Cardiac muscle cell (in vitro differentiated cells and primary cell): ENCODE results near the gene MTG1. TPM values are rescaled to one million over a fixed set of nuclear protein-coding genes. Genes with fewer than 3 reads are reported as not detected.

Source experiments
- DNase-seq, 2 donors: peaks; one replicate each; pipeline versions ENCODE4 v3.0.0 to v3.0.0-alpha.2; 2010 to 2017; ENCODE audit warnings: low read depth in 1 of 2, low spot score in 1 of 2
- H3K27ac ChIP-seq: fragments of 200-600 bp; sonication (generic); 2 replicates; pipeline ENCODE4 v1.5.1; 2016
- H3K27me3 ChIP-seq: fragments of 200-600 bp; sonication (generic); 2 replicates; pipeline ENCODE4 v1.6.0; 2016; ENCODE audit warnings: control low read depth
- H3K36me3 ChIP-seq: fragments of 200-600 bp; sonication (generic); 2 replicates; pipeline ENCODE4 v1.5.1; 2016; ENCODE audit warnings: control low read depth
- H3K4me1 ChIP-seq: fragments of 200-600 bp; sonication (generic); 2 replicates; pipeline ENCODE4 v1.8.1; 2017; ENCODE audit warnings: low read depth, mild to moderate bottlenecking, mixed run types
- H3K4me3 ChIP-seq: fragments of 200-600 bp; sonication (generic); 2 replicates; pipeline ENCODE4 v1.5.1; 2016; ENCODE audit warnings: mild to moderate bottlenecking
- H3K9me3 ChIP-seq: fragments of 200-600 bp; sonication (generic); 2 replicates; pipeline ENCODE4 v1.5.1; 2017; ENCODE audit warnings: low read depth, mild to moderate bottlenecking, control low read depth
- CTCF ChIP-seq: IDR thresholded peaks from 2 replicates; pipeline ENCODE4 v1.5.1; 2012; ENCODE audit warnings: low read depth, mild to moderate bottlenecking, low read length
- polyA plus RNA-seq: library from polyadenylated mRNA; unstranded; fragments of >200 nt; fragmentation: Nextera tagmentation; extraction: Ambion mirVana; gene quantifications from 2 replicates; pipeline ENCODE4 v1.2.1, GENCODE V29; 2016
- total RNA-seq: library from RNA; depleted of rRNA; stranded (reverse); fragments of >200 nt; gene quantifications from 2 replicates; pipeline ENCODE4 v1.2.3, GENCODE V29; 2016

MTG1 gene
- total and polyA plus RNA-seq, 2 experiments from 2014 or later, result 35.3 to 123 TPM

DNA sequence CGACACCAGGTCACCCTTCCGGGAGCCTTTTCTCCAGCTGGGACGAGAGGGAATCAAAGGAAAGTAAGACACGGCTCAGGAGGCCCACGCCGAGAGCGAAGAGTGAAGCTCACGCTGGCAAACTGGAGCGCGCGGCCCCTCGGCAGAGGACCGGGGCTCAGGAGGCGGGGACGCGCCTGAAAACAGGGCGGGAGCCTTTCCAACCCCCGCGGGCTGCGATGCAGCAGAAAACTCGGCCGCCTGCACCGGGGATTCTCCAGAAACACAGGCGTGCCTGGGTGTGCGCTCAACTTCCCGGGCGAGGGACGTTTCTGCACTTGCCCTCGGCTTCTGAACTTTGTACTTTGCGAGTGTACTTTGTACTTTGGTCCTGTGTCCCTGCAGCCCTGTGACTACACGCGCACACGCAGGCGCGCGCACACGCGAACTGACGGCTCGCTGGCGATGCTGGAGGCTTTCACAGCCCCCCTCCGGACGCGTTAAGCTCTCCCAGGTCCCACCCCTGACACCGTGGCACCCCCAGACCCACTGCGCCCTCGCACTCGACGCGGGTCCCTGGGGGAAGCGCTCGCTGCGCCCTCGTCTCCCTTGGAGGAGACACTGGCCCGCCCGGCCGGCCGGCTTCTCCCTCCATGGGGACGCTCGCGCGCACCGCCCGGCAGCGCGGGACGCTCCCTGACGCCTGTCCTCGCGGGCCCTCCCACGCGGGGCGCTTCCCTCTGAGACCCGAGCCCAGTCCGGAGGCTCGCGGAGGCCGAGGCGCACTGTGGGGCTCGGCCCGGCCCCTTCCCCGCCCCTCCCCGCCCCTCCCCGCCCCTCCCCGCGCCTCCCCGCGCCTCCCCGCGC is 15.5 kb upstream of the MTG1 start:
- Histone ChIP-seq H3K27ac (no peak overlapping the region), H3K4me1 (no peaks in the 10 kb centered on the region), H3K9me3 (no peaks in the 10 kb centered on the region), H3K4me3 (peak overlapping the region; percentile 80), H3K36me3 (no peaks in the 10 kb centered on the region), H3K27me3 (peaks cover 22% of the 10 kb centered on the region)
- peak; percentile 59 to 74 for DNase-seq
- no peak for TF ChIP-seq CTCF

DNA sequence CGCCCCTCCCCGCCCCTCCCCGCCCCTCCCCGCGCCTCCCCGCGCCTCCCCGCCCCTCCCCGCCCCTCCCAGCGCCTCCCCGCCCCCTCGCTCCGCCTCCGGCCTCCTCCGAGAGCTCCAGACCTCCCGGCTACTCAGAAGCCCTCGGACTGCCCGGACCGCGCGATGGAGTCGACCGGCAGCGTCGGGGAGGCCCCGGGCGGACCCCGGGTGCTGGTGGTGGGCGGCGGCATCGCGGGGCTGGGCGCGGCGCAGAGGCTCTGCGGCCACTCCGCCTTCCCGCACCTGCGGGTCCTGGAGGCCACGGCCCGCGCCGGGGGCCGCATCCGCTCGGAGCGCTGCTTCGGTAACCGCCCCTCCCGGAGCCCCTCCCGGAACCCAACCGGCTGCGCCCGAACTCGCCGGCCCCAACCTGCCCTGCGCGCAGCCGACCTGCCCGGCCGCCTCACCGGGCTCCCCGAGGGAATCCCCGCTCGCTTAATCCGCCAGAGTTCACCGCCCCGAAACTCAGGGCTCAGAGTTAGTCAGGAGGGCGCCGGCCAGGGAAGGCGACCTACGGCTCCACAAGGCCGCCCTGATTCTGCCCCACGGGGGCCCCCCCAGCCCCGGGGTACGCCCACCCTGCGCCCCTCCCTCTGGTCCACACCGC is 14.7 kb upstream of the MTG1 start, which contains the start of gene PAOX:
Gene PAOX (plus strand): TSS at position 111 of the 649 bp plus-strand sequence. CDS start 55 bp downstream, at position 166.
- peaks cover 22% of the 10 kb centered on the region for H3K27me3 ChIP-seq
- H3K4me3 ChIP-seq, result peak within 1 kb of the TSS; percentile 80
- H3K27ac ChIP-seq, result no peak within 1 kb of the TSS
- H3K4me1 ChIP-seq, result no peaks in the 10 kb centered on the region
- H3K36me3 ChIP-seq, result no peaks in the 10 kb centered on the region
- H3K9me3 ChIP-seq, result no peaks in the 10 kb centered on the region
- peak; percentile 75 to 87 for DNase-seq
- no peak for TF ChIP-seq CTCF

DNA sequence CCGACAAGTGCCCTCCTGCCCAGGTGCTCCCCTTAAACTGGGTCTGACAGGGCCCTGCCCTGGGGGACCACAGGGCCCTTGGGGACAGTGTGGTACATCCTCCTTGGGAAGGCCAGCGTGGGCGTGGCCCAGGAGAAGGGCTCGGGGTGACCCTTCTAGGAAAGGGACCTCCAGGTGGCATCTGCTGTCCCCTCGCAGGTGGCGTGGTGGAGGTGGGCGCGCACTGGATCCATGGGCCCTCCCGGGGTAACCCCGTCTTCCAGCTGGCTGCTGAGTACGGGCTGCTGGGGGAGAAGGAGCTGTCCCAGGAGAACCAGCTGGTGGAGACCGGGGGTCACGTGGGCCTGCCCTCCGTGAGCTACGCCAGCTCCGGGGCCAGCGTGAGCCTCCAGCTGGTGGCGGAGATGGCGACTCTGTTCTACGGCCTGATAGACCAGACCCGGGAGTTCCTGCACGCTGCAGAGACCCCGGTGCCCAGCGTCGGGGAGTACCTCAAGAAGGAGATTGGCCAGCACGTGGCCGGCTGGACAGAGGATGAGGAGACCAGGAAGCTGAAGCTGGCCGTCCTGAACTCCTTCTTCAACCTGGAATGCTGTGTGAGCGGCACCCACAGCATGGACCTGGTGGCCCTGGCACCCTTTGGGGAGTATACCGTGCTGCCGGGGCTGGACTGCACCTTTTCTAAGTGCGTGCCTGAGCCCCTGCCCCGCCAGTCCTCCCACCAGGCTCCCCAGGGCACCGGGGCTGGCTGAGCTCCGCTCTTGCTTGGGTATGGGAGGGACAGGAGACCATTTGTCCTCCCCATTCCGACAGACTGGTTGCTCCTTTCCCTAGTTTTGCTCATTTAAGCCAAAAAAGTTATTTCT is 13.9 kb upstream of the MTG1 start:
- peaks cover 19% of the 10 kb centered on the region for H3K27me3 ChIP-seq
- no peak overlapping the region for H3K27ac ChIP-seq
- no peaks in the 10 kb centered on the region for H3K36me3 ChIP-seq
- H3K4me3 ChIP-seq, result peak overlapping the region; percentile 80
- no peak for DNase-seq
- H3K9me3 ChIP-seq, result no peaks in the 10 kb centered on the region
- TF ChIP-seq CTCF, result no peak
- no peaks in the 10 kb centered on the region for H3K4me1 ChIP-seq

DNA sequence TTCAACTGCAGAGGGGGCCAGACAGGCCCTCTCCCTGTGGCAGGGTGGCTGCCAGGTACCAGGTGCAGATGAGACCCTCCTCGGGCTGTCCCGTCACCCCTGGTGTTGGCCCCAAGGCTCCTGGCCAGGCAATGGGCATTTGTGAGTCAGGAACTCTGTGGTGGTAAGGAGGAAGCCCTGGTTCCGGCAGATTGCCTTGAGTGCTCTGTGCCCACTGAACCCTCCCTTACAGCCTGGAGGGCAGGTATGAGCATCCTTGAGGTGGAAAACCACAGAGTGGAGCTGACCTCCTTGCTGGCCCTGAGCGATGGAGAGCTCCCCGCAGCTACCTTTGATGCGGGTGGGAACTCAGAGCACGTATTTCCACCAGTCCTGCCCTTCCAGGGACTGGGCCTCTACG is 12.9 kb upstream of the MTG1 start:
- Histone ChIP-seq H3K36me3 (no peaks in the 10 kb centered on the region), H3K9me3 (no peaks in the 10 kb centered on the region), H3K27me3 (peaks cover 10% of the 10 kb centered on the region), H3K27ac (no peak overlapping the region), H3K4me1 (no peaks in the 10 kb centered on the region), H3K4me3 (no peak overlapping the region)
- TF ChIP-seq CTCF, result no peak
- no peak for DNase-seq

GRCh38 chr10:133383551-133383950 is 10.4 kb upstream of the MTG1 start:
- TF ChIP-seq CTCF, result no peak
- no peaks in the 10 kb centered on the region for H3K27me3 ChIP-seq
- no peaks in the 10 kb centered on the region for H3K36me3 ChIP-seq
- H3K4me3 ChIP-seq, result no peak overlapping the region
- no peak for DNase-seq
- no peaks in the 10 kb centered on the region for H3K9me3 ChIP-seq
- no peak overlapping the region for H3K27ac ChIP-seq
- no peaks in the 10 kb centered on the region for H3K4me1 ChIP-seq
